Natural killer cell (primary cell): ENCODE measurements around the gene TAGAP. TPM values are rescaled to one million over a fixed set of nuclear protein-coding genes. Genes with fewer than 3 reads are reported as not detected.
"Not testable (repeated sequence)": the region's sequence is repeated elsewhere in the genome, so short reads cannot be mapped to it uniquely, and the experiment has no call there.

Experiments used
- ATAC-seq, 3 donors: fragments of 150-1000 bp in 2 of 3; fragments of 200-7000 bp in 1 of 3; cut with Tn5 transposase; 1 replicate in 1 of 3; 2 replicates in 2 of 3; pipeline ENCODE4 v1.10.0; 2021; ENCODE audit warnings: mild to moderate bottlenecking in 2 of 3, moderate library complexity in 2 of 3
- DNase-seq, 2 donors: peaks; one replicate each; pipeline versions ENCODE4 v3.0.0 to v3.0.0-alpha.2; 2013 to 2021; ENCODE audit warnings: mixed read lengths in 1 of 2
- H3K27ac ChIP-seq: one replicate; pipeline ENCODE4 v1.5.1; 2013; ENCODE audit warnings: mild to moderate bottlenecking, low read length
- H3K27me3 ChIP-seq: one replicate; pipeline ENCODE4 v1.6.1; 2013; ENCODE audit warnings: low read length; ENCODE audit not compliant: control insufficient read depth, insufficient read depth
- H3K36me3 ChIP-seq: one replicate; pipeline ENCODE4 v1.6.1; 2013; ENCODE audit warnings: low read length; ENCODE audit not compliant: control insufficient read depth, insufficient read depth
- H3K4me1 ChIP-seq: one replicate; pipeline ENCODE4 v1.6.1; 2013; ENCODE audit warnings: low read length; ENCODE audit not compliant: control insufficient read depth, insufficient read depth
- H3K4me3 ChIP-seq: one replicate; pipeline ENCODE4 v1.5.1; 2013; ENCODE audit warnings: low read length
- H3K9me3 ChIP-seq: one replicate; pipeline ENCODE4 v1.6.1; 2013; ENCODE audit warnings: low read length; ENCODE audit not compliant: control insufficient read depth, insufficient read depth
- H3K27ac Mint-ChIP-seq, 2 donors: one replicate each; pipeline ENCODE4 v1.8.0; 2022; ENCODE audit warnings: mild to moderate bottlenecking in 2 of 2, mixed read lengths in 2 of 2, moderate library complexity in 1 of 2
- H3K27me3 Mint-ChIP-seq, 2 donors: one replicate each; pipeline ENCODE4 v1.8.0; 2022; ENCODE audit warnings: low read depth in 2 of 2, mixed read lengths in 2 of 2
- H3K36me3 Mint-ChIP-seq: one replicate; pipeline ENCODE4 v1.8.0; 2022; ENCODE audit warnings: mixed read lengths
- H3K4me1 Mint-ChIP-seq, 2 donors: one replicate each; pipeline ENCODE4 v1.8.0; 2022; ENCODE audit warnings: mixed read lengths in 2 of 2
- H3K4me3 Mint-ChIP-seq: one replicate; pipeline ENCODE4 v1.8.0; 2022; ENCODE audit warnings: mild to moderate bottlenecking, moderate library complexity, mixed read lengths
- H3K9me3 Mint-ChIP-seq, 2 donors: one replicate each; pipeline ENCODE4 v1.8.0; 2022; ENCODE audit warnings: mixed read lengths in 2 of 2
- CTCF ChIP-seq: fragments of 200-600 bp; IDR thresholded peaks from one replicate; pipeline ENCODE4 v1.8.0; 2022; ENCODE audit warnings: antibody characterized with exemption
- WGBS: methylation state at CpG from one replicate; pipeline ENCODE4 v1.1.7; 2013; ENCODE audit warnings: missing lambda C conversion rate; ENCODE audit not compliant: insufficient coverage; 5-methylcytosine and 5-hydroxymethylcytosine counted together
- intact Hi-C: fragments of 100-400 bp; cut with micrococcal nuclease; formaldehyde crosslinking; loops from one replicate; pipeline ENCODE4 v1.14.2; 2022
- total RNA-seq, 4 donors: library from RNA; stranded (reverse); fragments of 120-200 nt in 1 of 4; gene quantifications; one replicate each; pipeline versions ENCODE4 v1.2.3 to v1.2.4, GENCODE V29; 2013 to 2022

TAGAP gene
- total RNA-seq, 3 donors from 2014 or later (not counting 1 experiment from before 2014, with no cell fraction given), result 139 to 291 (median 178) TPM

GRCh38 chr6:159041181-159041580, 3.6 kb downstream of the TAGAP start:
- Mint-ChIP-seq H3K36me3 (peaks cover 44% of the 10 kb centered on the region), H3K27ac (peak overlapping the region; percentile 97), H3K4me3 (peak overlapping the region; percentile 98), H3K27me3 (no peaks in the 10 kb centered on the region), H3K4me1 (peaks cover 82 to 84% of the 10 kb centered on the region in 2 donors), H3K9me3 (no peaks in the 10 kb centered on the region)
- intact Hi-C loops, result loop anchor here (5.0 to 10.0 kb wide), 2 partner anchors 1421 to 1896 kb away; no protein-coding TSS in a partner anchor
- no peak for ATAC-seq
- TF ChIP-seq CTCF, result no peak
- no peak overlapping the region for H3K4me3 ChIP-seq
- peaks cover 62% of the 10 kb centered on the region for H3K4me1 ChIP-seq
- WGBS, result 82% methylated on average over 4 of the region's 7 CpGs
- no peaks in the 10 kb centered on the region for H3K9me3 ChIP-seq
- H3K36me3 ChIP-seq, result peaks cover 74% of the 10 kb centered on the region
- peak overlapping the region; percentile 87 for H3K27ac ChIP-seq
- H3K27me3 ChIP-seq, result no peaks in the 10 kb centered on the region
- no peak for DNase-seq

GRCh38 chr6:159039885-159040258, 4.9 kb downstream of the TAGAP start:
- Histone ChIP-seq H3K27me3 (no peaks in the 10 kb centered on the region), H3K4me1 (peaks cover 61% of the 10 kb centered on the region), H3K9me3 (no peaks in the 10 kb centered on the region), H3K27ac (peak overlapping the region; percentile 87), H3K4me3 (peak overlapping the region; percentile 7), H3K36me3 (peaks cover 87% of the 10 kb centered on the region)
- no peak for TF ChIP-seq CTCF
- peak overlapping the region; percentile 97 for H3K27ac Mint-ChIP-seq
- H3K36me3 Mint-ChIP-seq, result peaks cover 52% of the 10 kb centered on the region
- DNase-seq, result no peak
- peaks cover 85 to 88% of the 10 kb centered on the region in 2 donors for H3K4me1 Mint-ChIP-seq
- ATAC-seq, result no peak
- H3K4me3 Mint-ChIP-seq, result peak overlapping the region; percentile 98
- no CpG with 5 or more reads among the region's 1 CpG for WGBS
- intact Hi-C loops, result loop anchor here (1.0 to 10.0 kb wide), 7 partner anchors 31 to 1895 kb away; no protein-coding TSS in a partner anchor
- H3K9me3 Mint-ChIP-seq, result no peaks in the 10 kb centered on the region
- no peaks in the 10 kb centered on the region for H3K27me3 Mint-ChIP-seq

GRCh38 chr6:159038914-159039884, 5.6 kb downstream of the TAGAP start:
- peak overlapping the region; percentile 98 for H3K4me3 Mint-ChIP-seq
- peaks cover 93% of the 10 kb centered on the region for H3K36me3 ChIP-seq
- WGBS, result 15% methylated on average over 3 of the region's 8 CpGs
- peaks cover 81 to 92% of the 10 kb centered on the region in 2 donors for H3K4me1 Mint-ChIP-seq
- H3K36me3 Mint-ChIP-seq, result peaks cover 55% of the 10 kb centered on the region
- DNase-seq (peak; percentile 37 to 71), ATAC-seq (peak; percentile 39 to 75 (median 68))
- H3K4me1 ChIP-seq, result peaks cover 61% of the 10 kb centered on the region
- H3K27ac Mint-ChIP-seq, result peak overlapping the region; percentile 97
- H3K9me3 Mint-ChIP-seq, result no peaks in the 10 kb centered on the region
- H3K27ac ChIP-seq, result peak overlapping the region; percentile 87
- H3K27me3 ChIP-seq, result no peaks in the 10 kb centered on the region
- no peaks in the 10 kb centered on the region for H3K9me3 ChIP-seq
- H3K4me3 ChIP-seq, result peak overlapping the region; percentile 8
- intact Hi-C loops, result loop anchor here (1.0 to 5.0 kb wide), 5 partner anchors 30 to 1277 kb away; no protein-coding TSS in a partner anchor
- no peak for TF ChIP-seq CTCF
- no peaks in the 10 kb centered on the region for H3K27me3 Mint-ChIP-seq

- peaks cover 79 to 83% of the 10 kb centered on the region in 2 donors for H3K4me1 Mint-ChIP-seq
- intact Hi-C loops, result loop anchor here (2.0 to 5.0 kb wide), 4 partner anchors 30 to 1276 kb away; no protein-coding TSS in a partner anchor
- H3K27ac Mint-ChIP-seq, result peak overlapping the region; percentile 97
Observed at GRCh38 chr6:159038318-159038717, 6.5 kb downstream of the TAGAP start.

More at GRCh38 chr6:159038318-159038717, 6.5 kb downstream of the TAGAP start:
- not testable (repeated sequence) for H3K9me3 Mint-ChIP-seq, DNase-seq, H3K9me3 ChIP-seq, H3K27me3 ChIP-seq, ATAC-seq, H3K4me3 ChIP-seq, H3K27me3 Mint-ChIP-seq
- H3K4me3 Mint-ChIP-seq, result peak overlapping the region; percentile 91
- WGBS, result 52% methylated on average over 12 of the region's 12 CpGs
- H3K36me3 Mint-ChIP-seq, result peaks cover 52% of the 10 kb centered on the region
- Histone ChIP-seq H3K36me3 (peaks cover 85% of the 10 kb centered on the region), H3K4me1 (peaks cover 64% of the 10 kb centered on the region), H3K27ac (peak overlapping the region; percentile 87)
